HepG2 (cell line): Measurements from ENCODE around the gene PLA2G2A. TPM values are rescaled to one million over a fixed set of nuclear protein-coding genes. Genes with fewer than 3 reads are reported as not detected.
A peak's percentile ranks its signal among the peaks of the same experiment; 100 is the strongest.

ENCODE experiments used
- AKNA ChIP-seq: sonication (generic); formaldehyde crosslinking; IDR thresholded peaks from 2 replicates; pipeline ENCODE4 v1.4.0; 2020; ENCODE audit warnings: missing genetic modification reagents, borderline replicate concordance
- ATF3 ChIP-seq: sonication (generic); formaldehyde crosslinking; IDR thresholded peaks from 2 replicates; pipeline ENCODE4 v1.4.0; 2020; ENCODE audit warnings: missing genetic modification reagents
- FOXA3 ChIP-seq: IDR thresholded peaks from 2 replicates; pipeline ENCODE4 v1.6.1; 2016; ENCODE audit warnings: missing genetic modification reagents, missing compliant biosample characterization
- HES4 ChIP-seq: sonication (generic); formaldehyde crosslinking; IDR thresholded peaks from 2 replicates; pipeline ENCODE4 v1.9.0; 2021; ENCODE audit warnings: mild to moderate bottlenecking, missing genetic modification reagents, borderline replicate concordance
- HMG20A ChIP-seq: IDR thresholded peaks from 2 replicates; pipeline ENCODE4 v1.6.1; 2016; ENCODE audit warnings: borderline replicate concordance
- HOXA9 ChIP-seq: sonication (generic); formaldehyde crosslinking; IDR thresholded peaks from 2 replicates; pipeline ENCODE4 v1.8.1; 2022; ENCODE audit warnings: missing genetic modification reagents, mild to moderate bottlenecking, moderate library complexity, borderline replicate concordance
- MEF2D ChIP-seq: sonication (generic); formaldehyde crosslinking; IDR thresholded peaks from 2 replicates; pipeline ENCODE4 v1.5.1; 2020; ENCODE audit warnings: mild to moderate bottlenecking, missing genetic modification reagents
- NR2F1 ChIP-seq, 2 experiments: fragments of 450-650 bp in 1 of 2; formaldehyde crosslinking in 1 of 2; IDR thresholded peaks; 2 replicates each; pipeline versions ENCODE4 v1.5.0 to v1.6.1; 2016 to 2020; ENCODE audit warnings: mild to moderate bottlenecking in 1 of 2, missing compliant biosample characterization in 1 of 2, missing genetic modification reagents in 1 of 2, moderate library complexity in 1 of 2
- PRMT3 ChIP-seq: sonication (generic); formaldehyde crosslinking; IDR thresholded peaks from 2 replicates; pipeline ENCODE4 v1.8.1; 2022; ENCODE audit warnings: low read depth, mild to moderate bottlenecking, moderate library complexity, missing genetic modification reagents, borderline replicate concordance
- TRIM22 ChIP-seq: fragments of 450-650 bp; IDR thresholded peaks from 2 replicates; pipeline ENCODE4 v1.6.1; 2017
- ZNF180 ChIP-seq: sonication (generic); formaldehyde crosslinking; IDR thresholded peaks from 2 replicates; pipeline ENCODE4 v1.4.0; 2020; ENCODE audit warnings: low read depth, missing genetic modification reagents, borderline replicate concordance
- ZNF460 ChIP-seq: sonication (generic); formaldehyde crosslinking; IDR thresholded peaks from 2 replicates; pipeline ENCODE4 v1.5.1; 2020; ENCODE audit warnings: missing genetic modification reagents, mild to moderate bottlenecking, borderline replicate concordance
- ZNF556 ChIP-seq: sonication (generic); formaldehyde crosslinking; IDR thresholded peaks from 2 replicates; pipeline ENCODE4 v1.4.0; 2020; ENCODE audit warnings: mild to moderate bottlenecking, missing genetic modification reagents, borderline replicate concordance
- ZNF703 ChIP-seq: sonication (generic); formaldehyde crosslinking; IDR thresholded peaks from 2 replicates; pipeline ENCODE4 v1.5.1; 2020; ENCODE audit warnings: missing genetic modification reagents, mild to moderate bottlenecking, moderate library complexity, borderline replicate concordance
- polyA plus RNA-seq, 8 experiments: library from polyadenylated mRNA; depleted of rRNA in 3 of 8; stranded (reverse) in 7 of 8; unstranded in 1 of 8; fragments of >200 nt; fragmentation: Illumina TruSeq in 4 of 8; extraction: Trizol in 4 of 8; gene quantifications; 2 replicates each; pipeline versions ENCODE4 v1.2.1 to v1.2.3, GENCODE V29; 2011 to 2016; ENCODE audit warnings: low read depth in 4 of 8, missing spikeins in 1 of 8, mixed read lengths in 1 of 8; ENCODE audit not compliant: insufficient read depth in 1 of 8
- total RNA-seq, 5 experiments: library from RNA; depleted of rRNA; stranded (reverse); fragments of >200 nt; fragmentation: Illumina TruSeq; extraction: Trizol; gene quantifications; 2 replicates each; pipeline ENCODE4 v1.2.3, GENCODE V29; 2016; ENCODE audit warnings: low read depth in 1 of 5
- TF ChIP-seq, protein P1 (sequence below): sonication (generic); formaldehyde crosslinking; IDR thresholded peaks from 2 replicates; pipeline ENCODE4 v1.4.0; 2020; ENCODE audit warnings: low read depth, mild to moderate bottlenecking, missing genetic modification reagents

Gene PLA2G2A
- total and polyA plus RNA-seq, 2 of the 13 experiments (the other 11 are each of a cell fraction or from before 2014, with no cell fraction given): 0.35 to 30.3 TPM

- TF ChIP-seq ZNF556 (CRISPR knock-in tag): no peak
- no peak for TF ChIP-seq TRIM22
- TF ChIP-seq AKNA (CRISPR knock-in tag): no peak
- TF ChIP-seq HOXA9 (CRISPR knock-in tag): no peak
- TF ChIP-seq HMG20A: peak; percentile 47; the same call in 1 of the 2 replicates
- no peak for TF ChIP-seq ATF3 (CRISPR knock-in tag)
- TF ChIP-seq PRMT3 (CRISPR knock-in tag): no peak
- TF ChIP-seq HES4 (CRISPR knock-in tag): no peak
- TF ChIP-seq NR2F1 (CRISPR knock-in tag; IDR thresholded peaks at IDR 0.05): no peak; a peak in 3 of 4 replicates
- TF ChIP-seq ZNF460: no peak
- TF ChIP-seq MEF2D (CRISPR knock-in tag): no peak
- TF ChIP-seq, protein P1, sequence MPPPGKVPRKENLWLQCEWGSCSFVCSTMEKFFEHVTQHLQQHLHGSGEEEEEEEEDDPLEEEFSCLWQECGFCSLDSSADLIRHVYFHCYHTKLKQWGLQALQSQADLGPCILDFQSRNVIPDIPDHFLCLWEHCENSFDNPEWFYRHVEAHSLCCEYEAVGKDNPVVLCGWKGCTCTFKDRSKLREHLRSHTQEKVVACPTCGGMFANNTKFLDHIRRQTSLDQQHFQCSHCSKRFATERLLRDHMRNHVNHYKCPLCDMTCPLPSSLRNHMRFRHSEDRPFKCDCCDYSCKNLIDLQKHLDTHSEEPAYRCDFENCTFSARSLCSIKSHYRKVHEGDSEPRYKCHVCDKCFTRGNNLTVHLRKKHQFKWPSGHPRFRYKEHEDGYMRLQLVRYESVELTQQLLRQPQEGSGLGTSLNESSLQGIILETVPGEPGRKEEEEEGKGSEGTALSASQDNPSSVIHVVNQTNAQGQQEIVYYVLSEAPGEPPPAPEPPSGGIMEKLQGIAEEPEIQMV (CRISPR knock-in tag): no peak
- no peak for TF ChIP-seq ZNF180 (CRISPR knock-in tag)
- TF ChIP-seq FOXA3 (CRISPR knock-in tag): peak; percentile 52; the same call in 1 of the 2 replicates
- TF ChIP-seq ZNF703 (CRISPR knock-in tag): 0 out of 2 replicates have a peak, but pooled peaks have one; percentile 42
Measured at GRCh38 chr1:19981507-19982312, 2.3 kb upstream of the PLA2G2A start (continued).
